ENCODE measurements around the gene WDR20. TPM values are rescaled to one million over a fixed set of nuclear protein-coding genes. Genes with fewer than 3 reads are reported as not detected.
A peak's percentile ranks its signal among the peaks of the same experiment; 100 is the strongest.

The WDR20 gene
- total RNA-seq, 1 donor from 2014 or later = 26.1 TPM

DNA sequence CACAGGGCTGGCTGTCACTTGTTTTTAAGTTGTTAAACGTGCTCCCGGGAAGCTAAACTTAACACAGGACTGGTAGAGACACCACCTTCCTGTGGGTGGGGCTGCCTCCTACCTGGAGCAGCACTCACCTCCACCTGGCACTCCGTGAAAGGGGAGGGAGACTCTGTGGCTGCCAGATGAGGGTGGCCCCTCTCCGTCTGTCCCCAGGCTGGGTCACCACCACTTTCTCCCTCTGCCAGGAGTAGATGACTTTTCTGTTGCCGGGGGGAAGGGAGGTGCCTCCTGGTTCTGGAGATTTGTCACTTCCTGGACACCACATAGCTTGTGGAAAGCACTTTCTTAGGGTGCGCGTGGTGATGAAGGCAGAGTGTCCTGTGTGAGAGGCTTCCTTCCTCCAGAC is 81.3 kb downstream of the WDR20 start:
- Histone ChIP-seq H3K9ac (ENCODE audit: low read depth in 1 of 3, low read length in 3 of 3) (no peak overlapping the region), H3K27ac (ENCODE audit: low read depth, low read length) (no peak overlapping the region), H3K9me3 (ENCODE audit: control insufficient read depth in 3 of 3, low read length in 3 of 3) (no peaks in the 10 kb centered on the region), H3K4me3 (ENCODE audit: low read length in 3 of 3) (no peak overlapping the region), H3K27me3 (ENCODE audit: control insufficient read depth in 3 of 3, insufficient read depth in 3 of 3, low read length in 3 of 3) (no peaks in the 10 kb centered on the region), H3K36me3 (ENCODE audit: control insufficient read depth in 3 of 3, insufficient read depth in 3 of 3, low read length in 3 of 3) (peaks cover 6 to 7% (median 6%) of the 10 kb centered on the region in 3 donors), H3K4me1 (ENCODE audit: control insufficient read depth in 3 of 3, insufficient read depth in 3 of 3, low read length in 3 of 3) (peaks cover 13 to 23% (median 19%) of the 10 kb centered on the region in 3 donors)

- H3K9ac ChIP-seq (ENCODE audit: low read depth in 1 of 3, low read length in 3 of 3) = no peak overlapping the region
- H3K9me3 ChIP-seq (ENCODE audit: control insufficient read depth in 3 of 3, low read length in 3 of 3) = no peaks in the 10 kb centered on the region
- no peak overlapping the region for H3K27ac ChIP-seq (ENCODE audit: low read depth, low read length)
- peaks cover 6 to 7% (median 6%) of the 10 kb centered on the region in 3 donors for H3K36me3 ChIP-seq (ENCODE audit: control insufficient read depth in 3 of 3, insufficient read depth in 3 of 3, low read length in 3 of 3)
- H3K4me3 ChIP-seq (ENCODE audit: low read length in 3 of 3) = no peak overlapping the region
- H3K27me3 ChIP-seq (ENCODE audit: control insufficient read depth in 3 of 3, insufficient read depth in 3 of 3, low read length in 3 of 3) = no peaks in the 10 kb centered on the region
- H3K4me1 ChIP-seq (ENCODE audit: control insufficient read depth in 3 of 3, insufficient read depth in 3 of 3, low read length in 3 of 3) = peaks cover 11 to 20% (median 18%) of the 10 kb centered on the region in 3 donors
Measured at GRCh38 chr14:102222009-102222575, 82.4 kb downstream of the WDR20 start.

DNA sequence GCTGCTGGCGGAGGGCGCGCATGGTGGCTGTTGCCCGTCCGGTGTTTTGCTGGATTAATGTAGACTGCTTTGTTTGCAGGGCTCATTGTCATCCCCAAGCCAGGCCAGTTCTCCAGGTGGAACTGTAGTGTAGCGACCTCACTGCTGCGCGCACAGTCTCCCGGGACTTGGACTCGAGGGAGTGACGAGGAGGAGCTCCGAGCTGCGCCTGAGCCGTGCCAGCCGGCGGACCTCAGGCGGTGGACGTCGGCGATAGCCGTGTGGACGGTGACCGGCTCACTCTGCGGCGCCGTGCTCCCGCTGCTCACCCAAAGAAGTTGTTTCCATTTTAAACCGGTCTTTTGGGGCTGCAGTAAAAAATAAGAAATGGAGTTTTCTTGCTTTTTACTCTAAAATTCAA is 83.1 kb downstream of the WDR20 start:
- H3K9ac ChIP-seq (ENCODE audit: low read depth in 1 of 3, low read length in 3 of 3) = no peak overlapping the region
- H3K9me3 ChIP-seq (ENCODE audit: control insufficient read depth in 3 of 3, low read length in 3 of 3) = no peaks in the 10 kb centered on the region
- peaks cover 11 to 17% (median 16%) of the 10 kb centered on the region in 3 donors for H3K4me1 ChIP-seq (ENCODE audit: control insufficient read depth in 3 of 3, insufficient read depth in 3 of 3, low read length in 3 of 3)
- no peaks in the 10 kb centered on the region for H3K27me3 ChIP-seq (ENCODE audit: control insufficient read depth in 3 of 3, insufficient read depth in 3 of 3, low read length in 3 of 3)
- H3K36me3 ChIP-seq (ENCODE audit: control insufficient read depth in 3 of 3, insufficient read depth in 3 of 3, low read length in 3 of 3) = peaks cover 6 to 7% (median 6%) of the 10 kb centered on the region in 3 donors
- H3K27ac ChIP-seq (ENCODE audit: low read depth, low read length) = no peak overlapping the region
- H3K4me3 ChIP-seq (ENCODE audit: low read length in 3 of 3) = no peak overlapping the region

DNA sequence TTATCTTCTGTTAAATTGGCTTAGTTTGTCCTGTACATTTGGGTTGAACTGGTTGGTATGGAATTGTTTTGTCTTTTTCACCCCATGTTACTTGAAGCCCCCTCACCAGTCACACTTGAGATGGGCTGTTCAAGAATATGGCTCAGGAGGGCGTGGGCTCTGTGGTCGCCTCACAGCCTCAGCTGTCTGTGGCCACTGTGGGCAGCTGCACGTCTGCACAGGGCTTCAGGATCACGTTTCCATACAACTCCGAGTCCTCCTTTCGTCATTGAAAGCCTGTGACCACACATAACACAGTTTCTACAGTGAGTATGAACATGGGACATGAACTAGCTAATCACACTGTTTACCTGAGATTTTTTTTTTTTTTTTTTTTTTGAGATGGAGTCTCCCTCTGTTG is 84.0 kb downstream of the WDR20 start:
- Histone ChIP-seq H3K4me3 (ENCODE audit: low read length in 3 of 3) (no peak overlapping the region), H3K27me3 (ENCODE audit: control insufficient read depth in 3 of 3, insufficient read depth in 3 of 3, low read length in 3 of 3) (no peaks in the 10 kb centered on the region), H3K36me3 (ENCODE audit: control insufficient read depth in 3 of 3, insufficient read depth in 3 of 3, low read length in 3 of 3) (peaks cover 6 to 7% (median 6%) of the 10 kb centered on the region in 3 donors), H3K9ac (ENCODE audit: low read depth in 1 of 3, low read length in 3 of 3) (no peak overlapping the region), H3K9me3 (ENCODE audit: control insufficient read depth in 3 of 3, low read length in 3 of 3) (no peaks in the 10 kb centered on the region), H3K4me1 (ENCODE audit: control insufficient read depth in 3 of 3, insufficient read depth in 3 of 3, low read length in 3 of 3) (peaks cover 4 to 8% (median 7%) of the 10 kb centered on the region in 3 donors), H3K27ac (ENCODE audit: low read depth, low read length) (no peak overlapping the region)

GRCh38 chr14:102225386-102225785 is 85.7 kb downstream of the WDR20 start:
- H3K4me3 ChIP-seq (ENCODE audit: low read length in 3 of 3) = no peak overlapping the region
- H3K27me3 ChIP-seq (ENCODE audit: control insufficient read depth in 3 of 3, insufficient read depth in 3 of 3, low read length in 3 of 3) = no peaks in the 10 kb centered on the region
- no peak overlapping the region for H3K9ac ChIP-seq (ENCODE audit: low read depth in 1 of 3, low read length in 3 of 3)
- H3K4me1 ChIP-seq (ENCODE audit: control insufficient read depth in 3 of 3, insufficient read depth in 3 of 3, low read length in 3 of 3) = peaks cover 0 to 3% (median 0%) of the 10 kb centered on the region in 3 donors
- no peak overlapping the region for H3K27ac ChIP-seq (ENCODE audit: low read depth, low read length)
- H3K36me3 ChIP-seq (ENCODE audit: control insufficient read depth in 3 of 3, insufficient read depth in 3 of 3, low read length in 3 of 3) = peaks cover 4 to 7% (median 6%) of the 10 kb centered on the region in 3 donors
- H3K9me3 ChIP-seq (ENCODE audit: control insufficient read depth in 3 of 3, low read length in 3 of 3) = no peaks in the 10 kb centered on the region

DNA sequence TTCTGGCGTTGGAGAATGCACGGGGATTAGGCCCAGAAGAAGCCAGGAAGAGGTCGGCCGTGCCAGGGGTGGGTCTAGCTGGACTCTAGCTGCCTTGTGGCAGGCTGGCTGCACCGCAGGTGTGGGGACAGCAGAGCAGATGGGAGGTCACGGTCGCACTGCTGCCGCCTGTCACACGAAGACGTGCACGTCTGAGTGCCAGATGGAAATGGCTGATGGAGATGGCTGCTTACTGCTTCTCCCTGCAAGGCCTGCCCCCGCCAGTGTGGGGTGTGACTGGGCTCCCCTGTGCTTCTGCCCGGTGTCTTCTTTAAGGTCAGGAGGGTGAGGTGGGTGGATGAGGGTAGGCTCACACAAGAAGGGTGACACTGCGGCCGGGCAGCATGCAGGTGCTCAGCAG is 86.2 kb downstream of the WDR20 start:
- H3K36me3 ChIP-seq (ENCODE audit: control insufficient read depth in 3 of 3, insufficient read depth in 3 of 3, low read length in 3 of 3) = peaks cover 4 to 6% (median 5%) of the 10 kb centered on the region in 3 donors
- H3K4me1 ChIP-seq (ENCODE audit: control insufficient read depth in 3 of 3, insufficient read depth in 3 of 3, low read length in 3 of 3) = peaks cover 0 to 3% (median 0%) of the 10 kb centered on the region in 3 donors
- H3K27me3 ChIP-seq (ENCODE audit: control insufficient read depth in 3 of 3, insufficient read depth in 3 of 3, low read length in 3 of 3) = no peaks in the 10 kb centered on the region
- no peak overlapping the region for H3K4me3 ChIP-seq (ENCODE audit: low read length in 3 of 3)
- no peaks in the 10 kb centered on the region for H3K9me3 ChIP-seq (ENCODE audit: control insufficient read depth in 3 of 3, low read length in 3 of 3)
- H3K27ac ChIP-seq (ENCODE audit: low read depth, low read length) = no peak overlapping the region
- no peak overlapping the region for H3K9ac ChIP-seq (ENCODE audit: low read depth in 1 of 3, low read length in 3 of 3)

- H3K9me3 ChIP-seq (ENCODE audit: control insufficient read depth in 3 of 3, low read length in 3 of 3) = no peaks in the 10 kb centered on the region
- H3K9ac ChIP-seq (ENCODE audit: low read depth in 1 of 3, low read length in 3 of 3) = no peak overlapping the region
- H3K4me3 ChIP-seq (ENCODE audit: low read length in 3 of 3) = no peak overlapping the region
- peaks cover 4 to 6% (median 4%) of the 10 kb centered on the region in 3 donors for H3K36me3 ChIP-seq (ENCODE audit: control insufficient read depth in 3 of 3, insufficient read depth in 3 of 3, low read length in 3 of 3)
- peaks cover 0 to 3% (median 0%) of the 10 kb centered on the region in 3 donors for H3K4me1 ChIP-seq (ENCODE audit: control insufficient read depth in 3 of 3, insufficient read depth in 3 of 3, low read length in 3 of 3)
- no peaks in the 10 kb centered on the region for H3K27me3 ChIP-seq (ENCODE audit: control insufficient read depth in 3 of 3, insufficient read depth in 3 of 3, low read length in 3 of 3)
- no peak overlapping the region for H3K27ac ChIP-seq (ENCODE audit: low read depth, low read length)
Measured at GRCh38 chr14:102226356-102227125, 86.8 kb downstream of the WDR20 start.

DNA sequence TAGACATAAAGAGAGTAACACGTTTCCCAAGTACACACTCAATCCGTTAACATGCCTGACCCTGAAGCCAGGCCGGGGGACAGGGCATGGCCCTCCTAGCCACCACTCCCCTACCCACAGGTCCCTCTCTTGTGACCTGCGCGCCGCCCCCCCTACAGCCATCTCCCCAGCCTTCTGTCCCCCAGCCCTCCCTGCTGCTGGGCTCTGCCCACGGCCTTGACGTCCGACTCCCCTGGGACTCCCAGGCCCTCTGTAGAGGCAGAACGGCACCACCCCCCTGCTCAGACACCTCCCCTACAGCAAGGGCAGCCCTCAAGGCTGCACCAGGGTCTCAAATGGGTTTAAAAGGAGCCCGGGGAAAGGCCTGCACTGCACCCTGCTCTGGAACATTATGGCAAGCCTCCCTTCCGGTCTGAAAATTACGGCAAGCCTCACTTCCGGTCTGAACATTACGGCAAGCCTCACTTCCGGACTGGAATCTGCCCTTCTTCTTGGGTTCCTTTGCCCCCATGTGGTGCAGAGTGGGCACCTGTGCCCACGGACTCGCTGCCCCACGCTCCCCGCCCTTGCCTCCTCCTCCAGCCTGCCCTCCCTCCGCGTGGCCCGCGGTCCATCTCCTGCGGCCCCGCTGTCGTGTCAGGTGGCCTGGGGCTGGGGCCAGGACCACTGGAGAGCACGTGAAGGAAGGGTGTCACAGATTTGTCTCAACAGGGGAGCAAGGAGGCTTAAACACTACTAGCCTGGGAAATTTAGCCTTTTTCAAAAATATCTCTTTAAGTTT is 87.7 kb downstream of the WDR20 start:
- H3K9me3 ChIP-seq (ENCODE audit: control insufficient read depth in 3 of 3, low read length in 3 of 3) = no peaks in the 10 kb centered on the region
- no peak overlapping the region for H3K27ac ChIP-seq (ENCODE audit: low read depth, low read length)
- H3K36me3 ChIP-seq (ENCODE audit: control insufficient read depth in 3 of 3, insufficient read depth in 3 of 3, low read length in 3 of 3) = peaks cover 4 to 6% (median 4%) of the 10 kb centered on the region in 3 donors
- H3K9ac ChIP-seq (ENCODE audit: low read depth in 1 of 3, low read length in 3 of 3) = peak overlapping the region in 2 of 3 donors; percentile 20 to 40
- H3K4me1 ChIP-seq (ENCODE audit: control insufficient read depth in 3 of 3, insufficient read depth in 3 of 3, low read length in 3 of 3) = peaks cover 0 to 6% (median 0%) of the 10 kb centered on the region in 3 donors
- H3K27me3 ChIP-seq (ENCODE audit: control insufficient read depth in 3 of 3, insufficient read depth in 3 of 3, low read length in 3 of 3) = no peaks in the 10 kb centered on the region
- H3K4me3 ChIP-seq (ENCODE audit: low read length in 3 of 3) = peak overlapping the region in 1 of 3 donors; percentile 41

GRCh38 chr14:102229071-102229738 is 89.5 kb downstream of the WDR20 start:
- Histone ChIP-seq H3K9ac (ENCODE audit: low read depth in 1 of 3, low read length in 3 of 3) (no peak overlapping the region), H3K27me3 (ENCODE audit: control insufficient read depth in 3 of 3, insufficient read depth in 3 of 3, low read length in 3 of 3) (no peaks in the 10 kb centered on the region), H3K36me3 (ENCODE audit: control insufficient read depth in 3 of 3, insufficient read depth in 3 of 3, low read length in 3 of 3) (no peaks in the 10 kb centered on the region), H3K9me3 (ENCODE audit: control insufficient read depth in 3 of 3, low read length in 3 of 3) (no peaks in the 10 kb centered on the region), H3K27ac (ENCODE audit: low read depth, low read length) (no peak overlapping the region), H3K4me3 (ENCODE audit: low read length in 3 of 3) (no peak overlapping the region), H3K4me1 (ENCODE audit: control insufficient read depth in 3 of 3, insufficient read depth in 3 of 3, low read length in 3 of 3) (peaks cover 0 to 6% (median 0%) of the 10 kb centered on the region in 3 donors)

Data from skeletal muscle tissue (tissue), 4 donors.